H9 (cell line): ENCODE data around the gene LMBRD2. TPM values are rescaled to one million over a fixed set of nuclear protein-coding genes. Genes with fewer than 3 reads are reported as not detected.

Experiments
- DNase-seq: peaks from one replicate; pipeline ENCODE4 v3.0.0-alpha.2; 2017
- H2AFZ ChIP-seq: one replicate; pipeline ENCODE4 v1.6.1; 2013; ENCODE audit warnings: mild to moderate bottlenecking, low read length, control low read depth, moderate library complexity
- H2AK5ac ChIP-seq: 2 replicates; pipeline ENCODE4 v1.6.1; 2013; ENCODE audit warnings: low read length, control low read depth, mixed read lengths; ENCODE audit not compliant: insufficient read length
- H2BK120ac ChIP-seq: one replicate; pipeline ENCODE4 v1.6.1; 2013; ENCODE audit warnings: low read depth, mild to moderate bottlenecking, low read length, control low read depth, inconsistent platforms; ENCODE audit not compliant: poor library complexity, severe bottlenecking
- H2BK12ac ChIP-seq: 2 replicates; pipeline ENCODE4 v1.6.1; 2013; ENCODE audit warnings: low read length, control low read depth, mixed read lengths, low read depth; ENCODE audit not compliant: insufficient read length
- H2BK15ac ChIP-seq: 2 replicates; pipeline ENCODE4 v1.6.1; 2013; ENCODE audit warnings: low read depth, low read length, control low read depth
- H2BK20ac ChIP-seq: one replicate; pipeline ENCODE4 v1.6.1; 2013; ENCODE audit warnings: low read depth, mild to moderate bottlenecking, low read length, control low read depth, inconsistent platforms; ENCODE audit not compliant: poor library complexity, severe bottlenecking
- H2BK5ac ChIP-seq: 2 replicates; pipeline ENCODE4 v1.6.1; 2013; ENCODE audit warnings: low read length, control low read depth, mixed read lengths; ENCODE audit not compliant: insufficient read length
- H3K14ac ChIP-seq: 2 replicates; pipeline ENCODE4 v1.6.1; 2013; ENCODE audit warnings: low read length, control low read depth; ENCODE audit not compliant: insufficient read depth
- H3K18ac ChIP-seq: 2 replicates; pipeline ENCODE4 v1.6.1; 2013; ENCODE audit warnings: low read depth, mild to moderate bottlenecking, mixed read lengths, low read length, control low read depth; ENCODE audit not compliant: insufficient read length
- H3K23ac ChIP-seq: 2 replicates; pipeline ENCODE4 v1.6.1; 2013; ENCODE audit warnings: low read length, control low read depth, mixed read lengths, low read depth; ENCODE audit not compliant: insufficient read length
- H3K23me2 ChIP-seq: 2 replicates; pipeline ENCODE4 v1.6.1; 2013; ENCODE audit warnings: low read depth, mild to moderate bottlenecking, mixed read lengths, low read length, control low read depth; ENCODE audit not compliant: insufficient read length, poor library complexity, severe bottlenecking
- H3K27ac ChIP-seq: 2 replicates; pipeline ENCODE4 v1.5.1; 2013; ENCODE audit warnings: low read length, control low read depth, mixed read lengths, low read depth; ENCODE audit not compliant: insufficient read length
- H3K27me3 ChIP-seq: 2 replicates; pipeline ENCODE4 v1.6.1; 2013; ENCODE audit warnings: low read length, control low read depth, inconsistent platforms; ENCODE audit not compliant: insufficient read depth
- H3K4ac ChIP-seq: 2 replicates; pipeline ENCODE4 v1.6.1; 2013; ENCODE audit warnings: low read depth, mild to moderate bottlenecking, control low read depth, inconsistent platforms, low read length, moderate library complexity
- H3K4me1 ChIP-seq: 2 replicates; pipeline ENCODE4 v1.6.1; 2013; ENCODE audit warnings: low read length, control low read depth, inconsistent platforms; ENCODE audit not compliant: insufficient read depth
- H3K4me2 ChIP-seq: 2 replicates; pipeline ENCODE4 v1.6.1; 2013; ENCODE audit warnings: low read length, control low read depth, mixed read lengths; ENCODE audit not compliant: insufficient read length, insufficient read depth
- H3K56ac ChIP-seq: 2 replicates; pipeline ENCODE4 v1.6.1; 2013; ENCODE audit warnings: low read depth, mild to moderate bottlenecking, mixed read lengths, low read length, control low read depth; ENCODE audit not compliant: insufficient read length
- H3K79me1 ChIP-seq: 2 replicates; pipeline ENCODE4 v1.6.1; 2013; ENCODE audit warnings: low read depth, mild to moderate bottlenecking, moderate library complexity, low read length, control low read depth, inconsistent platforms; ENCODE audit not compliant: insufficient read depth, poor library complexity, severe bottlenecking
- H3K79me2 ChIP-seq: 2 replicates; pipeline ENCODE4 v1.6.1; 2013; ENCODE audit warnings: low read length, control low read depth, inconsistent platforms; ENCODE audit not compliant: insufficient read depth
- H3K9ac ChIP-seq: 2 replicates; pipeline ENCODE4 v1.6.1; 2013; ENCODE audit warnings: low read length, control low read depth, mixed read lengths; ENCODE audit not compliant: insufficient read length; ENCODE audit errors: extremely low read depth
- H3K9me3 ChIP-seq: one replicate; pipeline ENCODE4 v1.6.1; 2013; ENCODE audit warnings: low read depth, low read length, inconsistent platforms; ENCODE audit not compliant: control insufficient read depth
- H3T11ph ChIP-seq: one replicate; pipeline ENCODE4 v1.6.1; 2013; ENCODE audit warnings: mild to moderate bottlenecking, low read length, control low read depth, inconsistent platforms
- H4K20me1 ChIP-seq: one replicate; pipeline ENCODE4 v1.6.1; 2013; ENCODE audit not compliant: control insufficient read depth, insufficient read length, insufficient read depth
- H4K5ac ChIP-seq: 2 replicates; pipeline ENCODE4 v1.6.1; 2013; ENCODE audit warnings: low read depth, mild to moderate bottlenecking, mixed read lengths, low read length, control low read depth; ENCODE audit not compliant: insufficient read length
- H4K8ac ChIP-seq: replicated peaks from 2 replicates; pipeline ENCODE4 v1.6.1; 2013; ENCODE audit warnings: low read length, control low read depth, mixed read lengths, low read depth; ENCODE audit not compliant: insufficient read length
- H4K91ac ChIP-seq: 2 replicates; pipeline ENCODE4 v1.6.1; 2013; ENCODE audit warnings: low read depth, mild to moderate bottlenecking, moderate library complexity, mixed read lengths, low read length, control low read depth; ENCODE audit not compliant: insufficient read length
- H3K27ac Mint-ChIP-seq, 3 experiments: 2 replicates in 2 of 3; 3 replicates in 1 of 3; pipeline ENCODE4 v1.8.0; 2020 to 2021; ENCODE audit warnings: mixed read lengths in 3 of 3, mild to moderate bottlenecking in 1 of 3, moderate library complexity in 1 of 3
- H3K27me3 Mint-ChIP-seq: 2 replicates; pipeline ENCODE4 v1.8.0; 2021; ENCODE audit warnings: low read depth, mild to moderate bottlenecking, moderate library complexity, mixed read lengths
- H3K36me3 Mint-ChIP-seq, 3 experiments: 2 replicates in 2 of 3; 3 replicates in 1 of 3; pipeline ENCODE4 v1.8.0; 2020 to 2021; ENCODE audit warnings: low read depth in 3 of 3, mixed read lengths in 3 of 3; ENCODE audit not compliant: insufficient read depth in 1 of 3
- H3K4me1 Mint-ChIP-seq, 2 experiments: 2 replicates each; pipeline ENCODE4 v1.8.0; 2020; ENCODE audit warnings: mixed read lengths in 2 of 2
- H3K4me3 Mint-ChIP-seq, 2 experiments: 2 replicates in 1 of 2; 3 replicates in 1 of 2; pipeline ENCODE4 v1.8.0; 2020 to 2021; ENCODE audit warnings: mild to moderate bottlenecking in 2 of 2, mixed read lengths in 2 of 2, moderate library complexity in 1 of 2
- H3K9me3 Mint-ChIP-seq, 2 experiments: 2 replicates in 1 of 2; 3 replicates in 1 of 2; pipeline ENCODE4 v1.8.0; 2020; ENCODE audit warnings: mild to moderate bottlenecking in 2 of 2, mixed read lengths in 2 of 2, moderate library complexity in 1 of 2
- CTCF ChIP-seq: fragments of 200-600 bp; sonication (generic); conservative IDR thresholded peaks from 3 replicates; pipeline ENCODE4 v1.8.0; 2021; ENCODE audit warnings: antibody characterized with exemption, mild to moderate bottlenecking
- WGBS: extraction: QIAGEN DNeasy Blood & Tissue Kit; methylation state at CpG from one replicate; pipeline ENCODE4 v1.1.7; 2013; ENCODE audit warnings: missing lambda C conversion rate, low lambda C conversion rate, mixed read lengths; ENCODE audit not compliant: insufficient read length; ENCODE audit errors: extremely low coverage; 5-methylcytosine and 5-hydroxymethylcytosine counted together
- total RNA-seq: library from RNA; stranded (reverse); gene quantifications from 2 replicates; pipeline ENCODE4 v1.2.1, GENCODE V29; 2021

Gene LMBRD2
- total RNA-seq, 1 experiment from 2014 or later = 5.3 TPM

- H3K36me3 Mint-ChIP-seq = peaks cover 1 to 7% (median 3%) of the 10 kb centered on the region in 3 experiments; a peak in 3 of 7 replicates
Measured at GRCh38 chr5:36055984-36056383, 95.7 kb downstream of the LMBRD2 start.

More at GRCh38 chr5:36055984-36056383, 95.7 kb downstream of the LMBRD2 start:
- Mint-ChIP-seq H3K27me3 (no peaks in the 10 kb centered on the region), H3K4me3 (no peak overlapping the region), H3K4me1 (no peaks in the 10 kb centered on the region), H3K9me3 (no peaks in the 10 kb centered on the region), H3K27ac (no peak overlapping the region)
- Histone ChIP-seq H3K56ac (no peak overlapping the region), H4K91ac (no peak overlapping the region), H3K4me1 (no peaks in the 10 kb centered on the region), H2BK15ac (no peak overlapping the region), H3K79me1 (no peaks in the 10 kb centered on the region), H2BK12ac (no peak overlapping the region), H3K27ac (no peak overlapping the region), H3K23me2 (no peaks in the 10 kb centered on the region), H2BK120ac (no peak overlapping the region), H3K9me3 (no peaks in the 10 kb centered on the region), H4K8ac (no peak overlapping the region), H4K20me1 (no peaks in the 10 kb centered on the region), H3K4me2 (no peak overlapping the region), H3K9ac (no peak overlapping the region), H3T11ph (no peak overlapping the region), H3K4ac (no peak overlapping the region), H2BK5ac (no peak overlapping the region), H2BK20ac (no peak overlapping the region), H3K18ac (no peak overlapping the region), H3K23ac (no peak overlapping the region), H4K5ac (no peak overlapping the region), H3K27me3 (no peaks in the 10 kb centered on the region), H3K79me2 (no peaks in the 10 kb centered on the region), H2AK5ac (no peak overlapping the region), H3K14ac (no peak overlapping the region), H2AFZ (no peak overlapping the region)
- no peak for TF ChIP-seq CTCF
- no peak for DNase-seq
- no CpG with 5 or more reads among the region's 5 CpGs for WGBS
